KMS-11 (cell line): Measurements from ENCODE around the gene ITGA8.

Experiments
- H2AFZ ChIP-seq: fragments of 200-600 bp; sonication (generic); 2 replicates; pipeline ENCODE4 v1.6.1; 2016; ENCODE audit warnings: antibody characterized with exemption, mixed run types, low read depth
- H3K27ac ChIP-seq: fragments of 200-600 bp; sonication (generic); 2 replicates; pipeline ENCODE4 v1.6.1; 2016; ENCODE audit warnings: mild to moderate bottlenecking, mixed run types
- H3K27me3 ChIP-seq: fragments of 200-600 bp; sonication (generic); 2 replicates; pipeline ENCODE4 v1.6.1; 2017; ENCODE audit warnings: mild to moderate bottlenecking, low read depth, mixed run types, moderate library complexity; ENCODE audit not compliant: insufficient read depth
- H3K36me3 ChIP-seq: fragments of 200-600 bp; sonication (generic); 2 replicates; pipeline ENCODE4 v1.6.1; 2017; ENCODE audit warnings: mild to moderate bottlenecking, mixed run types; ENCODE audit not compliant: insufficient read depth
- H3K4me1 ChIP-seq: fragments of 200-600 bp; sonication (generic); 2 replicates; pipeline ENCODE4 v1.6.1; 2016; ENCODE audit warnings: mild to moderate bottlenecking, low read depth, mixed run types; ENCODE audit not compliant: poor library complexity, severe bottlenecking
- H3K4me2 ChIP-seq: fragments of 200-600 bp; sonication (generic); 2 replicates; pipeline ENCODE4 v1.7.0; 2016; ENCODE audit warnings: mild to moderate bottlenecking, mixed run types
- H3K4me3 ChIP-seq: fragments of 200-600 bp; sonication (generic); IDR thresholded peaks from 2 replicates; pipeline ENCODE4 v1.6.1; 2017; ENCODE audit warnings: low read depth, low read length, mixed read lengths; ENCODE audit not compliant: insufficient read depth
- H3K79me2 ChIP-seq: fragments of 200-600 bp; sonication (generic); 2 replicates; pipeline ENCODE4 v1.6.1; 2016; ENCODE audit warnings: low read depth, mixed run types; ENCODE audit not compliant: insufficient read depth
- H3K9ac ChIP-seq: fragments of 200-600 bp; sonication (generic); 2 replicates; pipeline ENCODE4 v1.6.1; 2016; ENCODE audit warnings: mild to moderate bottlenecking, mixed run types
- H4K20me1 ChIP-seq: fragments of 200-600 bp; sonication (generic); 2 replicates; pipeline ENCODE4 v1.6.1; 2016; ENCODE audit warnings: mild to moderate bottlenecking, mixed run types; ENCODE audit not compliant: insufficient read depth
- TF ChIP-seq, protein P1 (sequence below): fragments of 200-600 bp; sonication (generic); conservative IDR thresholded peaks from 2 replicates; pipeline ENCODE4 v1.6.1; 2017; ENCODE audit warnings: low read depth, mild to moderate bottlenecking, antibody characterized with exemption, low read length, moderate library complexity, mixed read lengths

ITGA8 gene

DNA sequence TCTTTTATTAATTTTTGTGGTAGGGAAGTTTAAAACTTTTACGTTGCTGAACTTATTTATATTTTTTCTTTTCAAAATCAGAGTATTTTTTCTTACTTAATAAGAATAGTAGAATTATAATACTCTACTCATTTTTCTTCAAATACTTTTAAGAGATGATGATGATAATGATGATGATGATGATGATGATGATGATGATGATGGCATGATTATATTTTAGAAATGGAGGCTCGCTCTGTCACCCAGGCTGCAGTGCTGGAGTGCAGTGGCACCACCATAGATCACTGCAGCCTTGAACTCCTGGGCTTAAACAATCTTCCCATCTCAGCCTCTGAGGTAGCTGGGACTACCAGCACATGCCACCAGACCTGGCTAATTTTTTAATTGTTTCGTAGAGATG, 230.3 kb downstream of the ITGA8 start:
- TF ChIP-seq, protein P1, sequence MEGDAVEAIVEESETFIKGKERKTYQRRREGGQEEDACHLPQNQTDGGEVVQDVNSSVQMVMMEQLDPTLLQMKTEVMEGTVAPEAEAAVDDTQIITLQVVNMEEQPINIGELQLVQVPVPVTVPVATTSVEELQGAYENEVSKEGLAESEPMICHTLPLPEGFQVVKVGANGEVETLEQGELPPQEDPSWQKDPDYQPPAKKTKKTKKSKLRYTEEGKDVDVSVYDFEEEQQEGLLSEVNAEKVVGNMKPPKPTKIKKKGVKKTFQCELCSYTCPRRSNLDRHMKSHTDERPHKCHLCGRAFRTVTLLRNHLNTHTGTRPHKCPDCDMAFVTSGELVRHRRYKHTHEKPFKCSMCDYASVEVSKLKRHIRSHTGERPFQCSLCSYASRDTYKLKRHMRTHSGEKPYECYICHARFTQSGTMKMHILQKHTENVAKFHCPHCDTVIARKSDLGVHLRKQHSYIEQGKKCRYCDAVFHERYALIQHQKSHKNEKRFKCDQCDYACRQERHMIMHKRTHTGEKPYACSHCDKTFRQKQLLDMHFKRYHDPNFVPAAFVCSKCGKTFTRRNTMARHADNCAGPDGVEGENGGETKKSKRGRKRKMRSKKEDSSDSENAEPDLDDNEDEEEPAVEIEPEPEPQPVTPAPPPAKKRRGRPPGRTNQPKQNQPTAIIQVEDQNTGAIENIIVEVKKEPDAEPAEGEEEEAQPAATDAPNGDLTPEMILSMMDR: no peak

DNA sequence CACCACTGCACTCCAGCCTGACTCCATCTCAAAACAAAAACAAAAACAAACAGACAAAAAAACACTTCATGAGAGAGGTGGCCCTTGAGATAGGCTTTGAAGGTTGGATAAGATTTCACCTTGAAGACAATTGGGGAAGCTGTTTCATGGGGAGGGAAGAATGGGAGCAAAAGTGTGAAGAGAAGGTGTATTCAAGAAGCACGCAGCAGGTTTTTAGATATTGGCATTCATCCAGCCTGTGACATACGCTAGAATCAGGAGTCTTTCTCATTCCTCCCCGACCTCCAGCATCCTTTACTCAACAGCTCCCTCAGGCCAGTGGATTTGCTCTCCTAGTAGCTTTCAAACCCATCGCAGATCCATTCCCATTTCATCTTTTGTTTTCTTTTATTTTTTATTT, 232.3 kb downstream of the ITGA8 start:
- no peak overlapping the region for H3K9ac ChIP-seq
- no peak overlapping the region for H3K4me3 ChIP-seq
- no peaks in the 10 kb centered on the region for H3K4me1 ChIP-seq
- H2AFZ ChIP-seq: no peak overlapping the region
- H3K27me3 ChIP-seq: no peaks in the 10 kb centered on the region
- H4K20me1 ChIP-seq: no peaks in the 10 kb centered on the region
- no peak overlapping the region for H3K4me2 ChIP-seq
- TF ChIP-seq, protein P1: no peak
- H3K79me2 ChIP-seq: no peaks in the 10 kb centered on the region
- no peak overlapping the region for H3K27ac ChIP-seq
- H3K36me3 ChIP-seq: no peaks in the 10 kb centered on the region

More for the DNA sequence above, 230.3 kb downstream of the ITGA8 start:
- no peaks in the 10 kb centered on the region for H3K27me3 ChIP-seq
- H3K4me1 ChIP-seq: no peaks in the 10 kb centered on the region
- H3K9ac ChIP-seq: no peak overlapping the region
- no peaks in the 10 kb centered on the region for H4K20me1 ChIP-seq
- H3K4me2 ChIP-seq: no peak overlapping the region
- H3K27ac ChIP-seq: no peak overlapping the region
- no peaks in the 10 kb centered on the region for H3K79me2 ChIP-seq
- no peak overlapping the region for H2AFZ ChIP-seq
- no peaks in the 10 kb centered on the region for H3K36me3 ChIP-seq
- no peak overlapping the region for H3K4me3 ChIP-seq

DNA sequence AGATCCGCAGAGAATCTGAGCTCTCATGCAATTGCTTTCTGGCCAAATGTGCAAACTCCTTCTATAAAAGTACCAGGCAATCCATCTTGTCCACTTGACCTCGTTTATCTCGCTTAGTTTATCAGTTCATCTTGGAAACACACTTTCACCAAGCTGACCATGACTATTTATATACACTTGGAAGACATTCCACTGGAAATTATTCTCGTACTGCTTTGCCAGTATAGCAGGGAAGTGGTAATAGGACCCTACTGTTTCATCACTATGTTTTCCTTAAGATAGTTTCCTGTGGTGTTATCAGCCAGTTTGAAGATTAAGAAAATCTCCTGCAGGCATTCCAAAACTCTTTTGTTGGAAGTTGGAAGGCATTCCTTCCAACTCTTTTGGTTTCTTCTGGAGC, 233.3 kb downstream of the ITGA8 start:
- no peak overlapping the region for H3K4me2 ChIP-seq
- no peak overlapping the region for H2AFZ ChIP-seq
- H3K4me3 ChIP-seq: no peak overlapping the region
- no peaks in the 10 kb centered on the region for H4K20me1 ChIP-seq
- no peak overlapping the region for H3K9ac ChIP-seq
- no peaks in the 10 kb centered on the region for H3K36me3 ChIP-seq
- TF ChIP-seq, protein P1: no peak
- H3K79me2 ChIP-seq: no peaks in the 10 kb centered on the region
- H3K4me1 ChIP-seq: no peaks in the 10 kb centered on the region
- no peaks in the 10 kb centered on the region for H3K27me3 ChIP-seq
- H3K27ac ChIP-seq: no peak overlapping the region

DNA sequence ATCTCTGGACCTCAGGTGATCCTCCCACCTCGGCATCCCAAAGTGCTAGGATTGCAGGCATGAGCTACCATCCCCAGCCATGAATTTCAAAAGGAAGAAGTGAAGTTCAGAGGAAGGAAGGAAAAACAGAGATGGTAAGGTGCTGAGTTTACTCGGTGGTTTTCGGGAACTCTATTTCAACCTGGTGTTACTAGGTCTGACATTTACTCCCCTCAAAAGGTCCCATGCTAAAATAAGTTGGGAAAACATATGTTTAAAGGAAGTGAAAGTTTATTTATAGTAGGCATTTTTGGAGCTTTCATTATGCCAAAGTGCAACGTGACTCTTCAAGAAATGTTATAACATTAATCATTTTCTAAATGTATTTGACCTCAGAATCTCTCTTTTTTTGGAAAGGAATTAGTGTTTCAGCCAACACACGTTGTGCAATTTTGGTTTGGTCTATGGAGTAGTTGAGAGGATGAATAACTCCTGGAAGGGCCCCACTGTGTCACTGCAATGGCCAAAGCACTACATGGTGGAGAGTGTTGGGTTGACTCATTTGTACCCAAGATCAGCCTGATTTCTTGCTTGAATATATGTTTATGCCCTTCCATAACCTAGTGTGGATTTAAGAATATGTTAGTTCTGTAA, 233.9 kb downstream of the ITGA8 start:
- H3K4me3 ChIP-seq: no peak overlapping the region
- no peak overlapping the region for H3K9ac ChIP-seq
- TF ChIP-seq, protein P1: no peak
- no peak overlapping the region for H3K27ac ChIP-seq
- no peaks in the 10 kb centered on the region for H3K79me2 ChIP-seq
- H3K27me3 ChIP-seq: no peaks in the 10 kb centered on the region
- H3K36me3 ChIP-seq: no peaks in the 10 kb centered on the region
- no peak overlapping the region for H3K4me2 ChIP-seq
- H4K20me1 ChIP-seq: no peaks in the 10 kb centered on the region
- H3K4me1 ChIP-seq: no peaks in the 10 kb centered on the region
- no peak overlapping the region for H2AFZ ChIP-seq
